NCI-H1417 (cell line): ENCODE measurements around the gene LINC00305.

Source experiments
- DNase-seq, 3 experiments: peaks; one replicate each; lab custom pipeline; 2025; lab: John Stamatoyannopoulos, UW

Gene LINC00305

DNA sequence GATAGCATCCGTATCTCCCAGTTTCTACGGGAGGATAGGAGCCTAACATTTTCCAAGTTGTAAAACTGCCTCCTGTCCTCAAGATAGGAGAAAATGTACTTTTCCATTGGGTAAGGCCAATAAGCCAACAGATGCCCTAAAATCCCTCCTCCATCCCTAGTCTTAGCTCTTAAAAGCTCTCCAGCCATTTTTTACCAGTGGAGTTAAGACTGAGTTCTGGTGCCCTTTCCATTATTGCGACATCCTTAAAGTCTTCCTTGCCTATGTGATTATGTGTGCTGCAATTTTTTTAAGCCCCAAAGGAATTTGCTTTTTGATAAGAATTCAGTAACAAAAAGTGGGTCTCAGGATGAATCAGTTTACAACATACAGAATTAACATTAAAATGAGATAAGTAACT is 33.0 kb downstream of the LINC00305 start:
- DNase-seq: no peak

DNA sequence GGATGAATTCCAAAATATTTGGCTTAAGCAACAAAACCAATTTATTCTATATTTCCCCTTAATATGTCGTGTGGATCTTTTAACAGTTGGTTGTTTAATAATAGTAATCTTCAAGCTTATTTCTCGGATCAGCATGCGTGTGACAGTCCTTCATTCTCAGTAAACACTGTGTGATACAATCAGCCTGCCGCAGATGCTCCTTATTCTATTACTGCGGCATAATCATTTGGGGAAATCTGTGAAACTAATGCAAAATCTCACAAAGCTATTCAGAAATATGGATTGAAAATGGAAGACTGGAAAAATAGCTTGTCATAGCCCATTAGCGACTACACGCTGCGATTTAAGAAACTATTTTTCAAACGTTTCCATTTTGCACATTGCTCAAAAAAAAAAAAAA is 36.9 kb downstream of the LINC00305 start:
- no peak for DNase-seq

DNA sequence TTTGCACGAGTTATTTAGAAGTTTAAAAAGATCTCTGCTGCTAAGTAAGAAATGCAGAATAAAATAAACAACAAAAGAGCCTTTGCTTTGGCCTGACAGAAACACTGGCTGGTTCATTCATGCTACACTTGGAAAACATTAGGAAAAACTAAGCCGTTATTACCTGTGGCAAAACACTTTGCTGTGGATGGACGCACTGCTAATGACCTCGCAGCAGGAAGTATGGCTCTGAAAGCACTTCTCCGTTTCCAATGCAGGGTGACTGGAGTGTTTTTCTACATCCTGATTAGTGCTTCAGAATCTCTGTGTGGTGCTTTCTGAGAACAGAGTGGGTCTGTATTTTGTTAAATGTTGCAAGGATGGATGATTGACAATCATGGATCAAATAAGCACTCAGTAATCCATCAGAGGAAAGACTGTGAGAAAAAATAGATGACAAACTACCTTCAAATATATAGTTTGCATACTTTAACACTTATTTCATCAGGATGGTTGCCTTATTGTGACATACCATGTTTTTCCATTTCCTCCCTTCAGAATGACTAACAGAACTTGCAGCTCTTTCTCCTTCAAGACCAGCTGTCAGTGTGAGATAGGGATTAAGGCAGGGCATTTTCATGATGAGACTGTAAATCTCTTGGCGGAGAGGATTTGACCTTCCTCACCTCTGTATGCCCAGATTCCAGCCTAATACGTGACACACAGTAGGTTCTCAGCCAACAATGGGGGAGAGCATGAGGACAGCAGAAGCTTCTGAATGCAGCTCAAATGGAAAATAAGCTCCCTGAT is 38.0 kb downstream of the LINC00305 start:
- DNase-seq: peak; percentile 77 to 98 (median 86)

DNA sequence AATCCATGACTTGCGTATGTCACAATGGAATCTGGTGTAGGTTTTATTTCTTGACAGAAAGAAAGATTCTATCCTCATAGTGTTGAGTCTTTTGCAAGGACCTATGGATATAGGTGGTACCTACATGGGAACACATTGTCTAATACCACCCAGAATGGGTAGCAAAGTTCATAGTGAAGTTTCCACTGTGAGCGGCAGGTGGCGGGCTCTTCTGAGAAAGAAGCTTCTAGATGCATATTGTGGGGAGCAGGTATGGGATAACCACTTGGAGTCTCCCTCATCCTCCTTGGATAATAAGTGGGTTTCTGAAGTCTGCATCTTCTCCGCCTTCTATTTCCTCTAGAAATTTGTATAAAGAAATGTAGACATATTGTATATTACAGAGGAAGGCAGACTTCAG is 44.9 kb downstream of the LINC00305 start:
- no peak for DNase-seq

DNA sequence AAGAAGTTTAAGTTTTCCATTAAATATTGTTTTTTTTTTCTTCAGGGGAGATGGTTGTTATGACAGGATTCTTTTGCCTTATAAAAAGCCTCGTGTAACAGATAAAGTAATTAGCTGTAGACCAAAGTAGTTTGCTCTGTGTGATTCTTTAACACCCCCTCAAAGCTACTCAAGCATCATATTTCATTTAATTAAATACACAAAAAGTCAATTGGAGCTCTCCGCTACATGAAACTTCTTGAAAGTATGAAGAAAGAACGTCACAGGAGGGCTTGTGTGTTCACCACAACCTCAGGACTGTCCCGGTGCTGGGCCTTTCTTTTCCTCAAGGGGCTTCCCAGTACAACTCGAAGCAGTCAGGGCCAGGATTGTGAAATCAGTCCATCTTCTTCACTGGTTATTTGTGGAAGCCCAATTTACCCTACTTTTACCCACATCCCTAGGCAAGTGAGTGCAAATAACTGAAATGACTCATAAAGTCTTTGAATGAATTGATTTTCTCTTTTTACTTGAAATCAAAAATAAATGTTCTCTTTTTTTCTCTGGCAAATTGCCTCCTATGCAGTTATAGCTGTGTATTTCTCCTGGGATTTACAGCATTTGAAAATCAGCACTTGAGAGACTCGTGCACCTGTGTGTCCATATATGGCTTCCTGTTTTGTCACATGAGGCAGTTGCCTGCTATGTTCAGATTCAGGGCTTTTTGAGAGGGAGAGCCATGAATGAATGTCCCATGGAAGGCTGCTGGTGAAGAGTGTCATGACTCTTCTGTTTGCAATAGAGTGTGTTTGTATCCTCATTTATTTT is 48.6 kb downstream of the LINC00305 start:
- peak; percentile 14 to 60 (median 55) for DNase-seq

DNA sequence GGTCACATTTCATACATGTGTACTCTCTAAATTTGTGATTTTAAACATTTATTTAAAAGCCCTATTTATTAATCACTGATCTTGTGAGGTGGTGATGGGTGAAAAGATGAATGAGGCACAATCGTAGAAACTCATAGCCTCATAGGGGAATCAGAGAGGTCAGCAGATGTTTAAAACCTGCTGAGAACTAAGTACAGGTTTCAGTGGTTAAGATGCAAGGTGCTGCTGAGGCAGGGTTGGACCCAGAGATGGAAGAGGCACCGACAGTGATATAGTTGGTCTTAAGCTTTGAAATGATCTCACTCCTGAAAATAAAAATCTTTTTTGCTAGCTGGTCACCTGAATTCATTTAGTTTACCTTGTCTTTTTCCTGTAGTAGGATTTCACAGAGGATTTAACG is 49.6 kb downstream of the LINC00305 start:
- peak in 1 of 3 experiments; percentile 48 for DNase-seq

DNA sequence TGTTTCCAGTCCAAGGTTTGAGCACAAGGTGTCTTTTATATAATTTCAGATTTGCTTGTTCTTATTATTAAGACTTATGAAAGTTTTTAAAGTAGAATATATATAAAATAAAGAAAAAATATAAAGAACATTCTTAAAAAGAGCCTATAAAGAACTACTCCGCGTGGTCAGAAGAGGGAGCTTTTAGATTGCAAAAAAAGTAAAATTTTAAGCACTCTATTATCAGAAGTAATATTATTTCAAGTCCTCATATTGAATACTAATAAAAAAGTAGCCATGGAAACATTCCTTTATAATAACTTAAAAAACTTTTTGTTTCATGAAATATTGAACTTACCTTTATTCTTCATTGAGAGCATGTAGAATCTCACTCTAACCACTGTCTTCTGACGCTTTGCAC is 51.4 kb downstream of the LINC00305 start:
- peak in 1 of 3 experiments; percentile 65 for DNase-seq

DNA sequence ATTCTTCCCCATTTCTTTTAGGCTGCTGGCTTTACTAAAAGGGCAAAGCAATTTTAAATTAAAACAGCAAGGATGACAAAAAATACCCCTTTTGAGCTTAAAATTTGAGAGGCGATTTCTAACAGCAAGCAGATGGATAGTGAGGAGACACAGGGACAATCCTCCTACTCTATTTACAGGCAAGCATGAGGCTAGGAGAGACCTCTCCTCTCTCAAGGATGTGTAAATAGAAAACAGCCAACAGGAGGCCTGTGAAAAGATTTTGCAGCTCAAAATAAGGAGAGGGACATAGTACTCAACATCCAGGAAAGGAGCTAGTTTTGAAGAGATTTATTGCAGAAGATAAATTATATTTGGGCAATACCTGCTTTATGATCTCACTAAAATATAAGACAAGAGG is 53.8 kb downstream of the LINC00305 start:
- peak in 1 of 3 experiments; percentile 56 for DNase-seq

DNA sequence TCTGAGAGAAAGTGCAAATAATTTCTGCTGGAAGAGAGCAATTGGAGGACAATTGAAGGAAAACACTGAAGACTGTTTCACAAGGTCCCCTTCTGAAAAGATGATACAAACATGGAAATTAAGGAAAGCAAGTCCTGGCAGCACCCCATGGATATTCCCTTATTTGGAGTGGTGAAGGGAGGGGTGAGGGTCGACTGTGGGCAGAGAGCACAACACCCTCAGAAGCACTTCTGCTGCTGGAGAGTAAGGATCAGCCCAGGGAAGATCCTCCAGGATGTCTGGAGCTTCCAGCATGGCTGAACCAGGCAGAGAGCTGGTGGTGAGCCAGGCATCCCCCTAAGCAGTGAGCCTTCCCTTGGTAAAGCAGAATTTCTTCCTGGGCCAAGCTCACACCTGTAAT is 54.7 kb downstream of the LINC00305 start:
- DNase-seq: no peak

DNA sequence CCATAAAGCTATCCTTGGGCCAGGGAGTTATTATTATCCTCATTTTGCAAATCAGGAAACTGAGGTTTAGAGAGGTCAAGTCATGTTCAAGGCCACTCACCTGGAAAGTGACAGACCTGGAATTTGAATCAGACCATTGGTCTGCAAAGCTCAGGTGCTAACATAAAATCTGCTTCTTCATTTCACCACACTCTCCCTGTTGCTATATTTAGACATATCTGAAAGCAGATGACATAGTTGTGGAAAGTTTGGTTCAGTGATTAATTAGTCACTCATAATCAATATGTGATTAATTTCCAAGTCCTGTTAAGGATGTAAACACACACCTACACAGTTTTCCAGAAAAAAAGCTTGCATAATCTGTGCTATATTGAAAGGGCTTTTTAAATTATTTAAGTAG is 57.4 kb downstream of the LINC00305 start:
- no peak for DNase-seq

DNA sequence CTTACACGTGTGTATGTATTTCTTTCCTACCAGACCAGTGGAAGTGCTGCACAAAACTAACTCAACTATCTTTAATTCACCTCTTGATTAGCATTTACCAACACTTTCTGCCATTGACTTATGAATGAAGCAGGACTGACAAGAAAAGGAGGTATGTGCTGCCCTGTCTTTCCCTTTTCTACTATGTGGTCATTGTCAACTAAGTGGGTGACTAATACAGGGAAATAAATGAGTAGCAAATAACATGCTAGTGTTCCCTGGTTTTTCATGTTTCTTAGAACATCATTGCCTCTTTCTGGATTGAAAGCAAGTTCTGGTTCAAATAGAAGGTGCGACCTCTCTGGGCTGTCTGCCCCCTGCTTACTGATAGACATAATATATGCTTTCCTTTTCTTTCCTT is 58.0 kb downstream of the LINC00305 start:
- DNase-seq: no peak

DNA sequence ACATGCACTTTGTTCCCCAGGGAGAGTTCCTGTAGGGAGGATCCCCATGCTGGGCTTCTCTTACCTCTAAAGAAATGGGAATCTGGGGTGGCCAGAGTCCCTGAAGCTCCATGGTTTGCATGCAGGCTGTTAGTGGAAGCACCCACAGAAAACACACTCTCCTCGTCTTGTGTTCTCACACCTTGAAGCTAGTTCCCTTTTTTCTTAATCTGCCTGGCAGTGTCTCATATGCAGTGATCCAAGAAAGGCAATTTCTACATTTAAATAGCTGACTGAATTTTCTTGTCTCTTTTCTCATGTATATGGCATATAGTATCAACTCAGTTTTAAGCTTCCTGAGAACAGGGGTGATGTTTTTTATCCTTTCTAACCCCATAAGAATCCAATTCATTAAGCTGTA is 65.0 kb downstream of the LINC00305 start:
- no peak for DNase-seq

DNA sequence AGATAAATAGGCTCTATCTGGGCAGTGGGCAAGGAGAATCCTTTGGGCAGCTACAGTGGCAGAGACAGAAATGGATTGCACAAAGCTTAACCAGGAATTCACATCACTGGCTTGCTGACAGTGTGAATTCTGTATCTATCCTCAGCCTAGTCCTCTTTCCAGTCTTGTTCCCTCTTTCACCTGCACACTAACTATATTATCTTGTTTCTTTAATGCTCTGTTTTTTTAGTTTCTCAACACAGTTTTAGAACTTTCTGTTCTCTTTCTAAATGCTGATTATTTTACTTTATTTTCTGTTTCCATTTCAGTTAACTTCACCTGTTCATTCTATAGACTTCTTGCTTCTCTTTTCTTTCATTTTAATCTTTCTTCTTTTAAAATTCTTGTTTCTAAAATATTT is 66.4 kb downstream of the LINC00305 start:
- no peak for DNase-seq

DNA sequence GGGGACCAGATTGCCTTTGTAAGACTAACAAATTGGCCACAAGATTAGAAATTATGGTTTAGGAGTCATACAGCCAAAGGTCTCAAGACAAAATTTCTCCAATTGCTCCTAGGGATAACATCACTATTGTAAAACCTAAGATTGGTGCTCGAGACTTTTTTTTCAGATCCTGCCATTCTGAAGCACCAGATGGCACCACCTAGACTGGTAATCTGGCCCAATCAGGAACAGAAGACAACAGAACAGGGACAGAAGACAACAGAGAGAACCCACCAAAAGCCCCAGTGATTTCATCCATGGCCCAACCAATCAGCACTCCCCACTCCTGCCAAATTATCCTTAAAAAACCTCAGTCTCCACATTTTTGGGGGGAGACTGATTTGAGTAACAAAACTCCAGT is 66.8 kb downstream of the LINC00305 start:
- DNase-seq: no peak

DNA sequence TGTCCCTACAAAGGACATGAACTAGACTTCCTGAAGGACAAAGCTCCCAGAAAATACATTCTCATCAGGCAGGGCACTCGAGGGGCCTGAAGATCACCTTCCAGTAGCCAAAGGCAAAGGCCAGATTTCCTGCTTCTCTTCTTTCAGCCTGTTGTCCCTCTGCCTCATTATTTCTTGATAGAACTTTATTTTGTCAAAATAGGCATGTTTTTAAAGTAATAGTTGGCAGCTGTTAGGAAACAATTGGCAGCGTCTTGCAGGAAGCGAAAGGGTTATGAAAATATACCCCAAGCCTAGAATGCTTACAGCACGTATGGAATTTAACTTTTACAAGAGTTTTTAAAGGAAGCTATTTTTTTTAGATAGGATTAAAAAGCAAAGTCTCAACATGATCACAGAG is 74.9 kb downstream of the LINC00305 start:
- no peak for DNase-seq

DNA sequence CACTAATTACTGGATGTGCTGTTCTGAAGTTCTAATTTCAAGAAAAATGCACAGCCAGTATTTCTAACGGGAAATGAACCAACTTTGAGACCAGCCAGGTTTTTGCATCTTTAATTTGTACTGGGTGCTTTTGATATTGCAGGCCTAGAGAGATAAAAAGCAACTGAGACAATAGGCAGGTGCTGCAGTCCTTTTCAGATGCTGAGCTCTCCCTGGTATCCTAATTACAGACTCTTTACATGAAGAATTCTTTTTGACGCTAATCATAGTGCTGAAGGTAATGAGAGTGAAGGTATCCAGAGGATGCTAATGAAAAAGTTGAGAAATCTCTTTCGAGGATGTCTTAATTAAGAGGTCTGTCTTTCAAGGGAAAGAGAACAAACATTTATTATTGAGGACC is 93.9 kb downstream of the LINC00305 start:
- peak in 2 of 3 experiments; percentile 32 to 74 for DNase-seq

DNA sequence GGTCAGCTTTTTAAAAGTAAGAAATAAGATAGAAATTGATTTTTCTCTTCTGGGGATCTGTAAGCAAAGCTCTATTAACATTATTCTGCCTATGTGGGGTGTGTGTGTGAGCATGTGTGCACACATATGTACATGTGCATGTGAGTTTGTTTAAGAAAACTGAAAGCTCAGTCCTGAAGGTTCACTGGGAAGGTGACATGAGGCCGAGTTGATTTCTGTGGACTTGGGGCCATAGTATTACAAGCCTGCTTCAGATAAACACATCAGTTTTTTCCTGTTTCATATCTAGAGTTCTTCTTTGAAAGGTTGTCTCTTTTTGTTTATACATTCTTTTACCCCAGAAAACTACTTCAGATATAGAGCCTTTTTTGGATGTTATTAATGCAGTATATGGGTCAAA is 95.6 kb downstream of the LINC00305 start:
- no peak for DNase-seq

DNA sequence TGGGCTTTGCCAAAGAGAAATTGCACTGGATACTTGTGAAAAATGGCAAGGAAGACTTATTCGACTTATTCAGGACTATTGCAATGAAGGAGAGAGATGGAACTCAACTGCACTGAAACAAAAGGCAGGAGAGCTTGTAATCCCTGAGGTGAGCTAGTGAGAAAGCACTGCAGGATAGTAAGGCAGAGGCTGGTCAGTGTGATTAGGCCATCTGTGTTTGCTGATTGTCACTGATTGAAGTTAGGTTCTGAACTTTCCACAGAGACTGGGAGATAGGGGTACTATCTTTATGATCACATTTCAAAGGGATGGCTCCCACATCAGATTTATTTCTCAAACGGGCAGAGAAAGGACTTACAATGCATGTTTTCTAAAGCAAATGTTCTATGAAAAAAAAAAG is 96.1 kb downstream of the LINC00305 start:
- no peak for DNase-seq

DNA sequence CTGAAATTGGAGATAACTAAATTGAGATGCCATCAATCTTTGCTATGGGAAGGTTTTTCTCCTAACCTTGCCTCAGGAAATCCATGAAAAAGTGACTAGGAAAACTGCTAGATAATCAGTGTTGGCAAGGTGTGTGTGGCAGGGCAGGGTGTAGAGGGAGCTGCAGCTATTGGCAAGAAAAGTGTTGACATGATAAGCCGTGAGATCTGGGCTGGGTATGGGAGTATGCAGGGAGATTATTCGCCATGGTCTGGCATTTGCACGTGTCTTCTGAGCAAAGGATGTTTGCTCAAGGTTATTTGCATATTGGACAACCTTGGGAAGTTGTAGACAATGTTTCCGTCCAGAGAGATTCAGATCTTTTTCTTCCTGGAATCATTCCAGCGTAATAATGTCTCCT is 104.3 kb downstream of the LINC00305 start:
- no peak for DNase-seq

DNA sequence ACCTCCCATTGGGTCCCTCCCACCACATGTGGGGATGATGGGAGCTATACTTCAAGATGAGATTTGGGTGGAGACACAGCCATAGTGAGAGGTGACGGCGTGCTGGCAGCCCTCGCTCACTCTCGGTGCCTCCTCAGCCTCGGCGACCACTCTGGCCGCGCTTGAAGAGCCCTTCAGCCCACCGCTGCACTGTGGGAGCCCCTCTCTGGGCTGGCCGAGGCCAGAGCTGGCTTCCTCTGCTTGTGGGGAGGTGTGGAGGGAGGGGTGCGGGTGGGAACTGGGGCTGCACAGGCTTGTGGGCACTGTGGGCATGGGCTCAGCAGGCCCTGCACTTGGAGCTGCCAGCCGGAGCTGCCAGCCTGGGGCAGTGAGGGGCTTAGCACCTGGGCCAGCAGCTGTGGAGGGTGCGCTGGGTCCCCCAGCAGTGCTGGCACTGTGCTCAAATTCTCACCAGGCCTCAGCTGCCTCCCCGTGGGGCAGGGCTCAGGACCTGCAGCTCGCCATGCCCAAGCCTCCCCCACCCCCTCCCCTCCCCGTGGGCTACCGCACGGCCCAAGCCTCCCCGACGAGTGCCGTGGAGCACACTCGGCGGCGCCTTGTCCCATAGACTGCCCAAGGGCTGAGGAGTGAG is 106.0 kb downstream of the LINC00305 start:
- no peak for DNase-seq

DNA sequence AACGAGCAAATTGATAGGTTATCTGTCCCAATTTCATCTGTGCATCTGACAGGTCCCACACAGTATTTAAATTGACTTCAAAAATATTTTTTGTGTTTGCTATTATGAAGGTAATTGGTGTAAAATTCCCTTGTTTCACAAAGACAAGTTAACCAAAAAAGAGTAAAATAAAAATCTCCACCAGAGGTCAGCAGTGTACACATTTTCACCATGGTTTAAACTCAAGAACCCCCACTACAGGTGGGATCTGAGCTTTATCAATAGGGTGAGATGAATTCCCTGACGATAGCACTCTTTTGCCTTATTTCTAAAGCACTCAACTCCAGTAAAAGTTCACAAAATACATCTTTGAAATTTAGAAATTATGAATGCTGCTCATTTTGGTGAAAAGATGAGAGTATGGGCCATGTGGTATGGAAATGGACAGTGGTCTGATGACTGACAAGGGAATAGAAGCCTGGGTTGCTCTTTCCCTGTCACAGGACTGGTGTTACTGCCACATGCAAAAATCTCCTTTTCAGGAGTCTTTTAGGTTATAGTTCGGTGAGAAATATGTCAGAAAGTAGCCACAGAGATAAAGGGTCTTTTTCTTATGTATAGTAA is 111.0 kb downstream of the LINC00305 start:
- DNase-seq: peak; percentile 18 to 88 (median 49)

DNA sequence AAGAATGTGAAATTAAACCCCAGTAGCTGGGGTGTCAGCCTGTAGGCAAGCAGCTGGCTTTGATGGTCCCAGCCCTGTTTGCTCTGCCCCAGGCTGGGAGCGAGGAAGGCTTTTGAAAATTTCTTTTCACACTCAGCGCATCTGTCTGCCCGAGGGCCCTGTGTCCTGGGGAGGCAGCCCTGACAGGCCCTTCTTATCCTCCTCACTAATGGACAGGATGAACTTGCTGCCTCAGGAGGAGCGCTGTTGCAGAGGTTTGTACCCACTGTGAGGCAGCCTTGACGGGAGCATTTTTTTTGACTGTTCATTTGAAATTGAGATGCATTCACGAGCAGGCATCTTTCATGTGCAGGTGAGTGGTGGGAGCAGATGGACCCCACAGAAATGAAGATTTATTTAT is 116.6 kb downstream of the LINC00305 start:
- no peak for DNase-seq
